HCEC 1CT (cell line): Measurements from ENCODE around the gene NRXN3.

Source experiments
- DNase-seq: peaks from one replicate; pipeline ENCODE4 v3.0.0-alpha.2; 2017

The NRXN3 gene

DNA sequence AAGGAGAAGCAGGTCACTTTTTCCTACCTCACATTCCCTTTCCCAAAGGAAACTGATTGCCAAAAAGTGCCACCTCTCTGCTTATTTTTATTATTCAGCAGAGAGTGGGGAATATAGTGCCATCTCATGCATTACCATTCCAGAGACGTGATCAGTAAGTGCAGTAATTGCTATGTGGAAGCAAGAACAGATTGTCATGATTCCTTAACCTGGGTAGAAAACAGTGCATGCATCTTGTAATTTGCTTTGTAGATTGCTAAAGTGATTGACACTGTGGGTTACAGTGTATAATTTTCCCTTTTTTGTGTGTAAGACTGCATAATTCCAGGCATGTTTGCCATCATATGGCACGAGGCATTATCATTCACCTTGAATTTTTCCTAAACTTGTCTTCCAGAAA, 1708.6 kb downstream of the NRXN3 start:
- no peak for DNase-seq

DNA sequence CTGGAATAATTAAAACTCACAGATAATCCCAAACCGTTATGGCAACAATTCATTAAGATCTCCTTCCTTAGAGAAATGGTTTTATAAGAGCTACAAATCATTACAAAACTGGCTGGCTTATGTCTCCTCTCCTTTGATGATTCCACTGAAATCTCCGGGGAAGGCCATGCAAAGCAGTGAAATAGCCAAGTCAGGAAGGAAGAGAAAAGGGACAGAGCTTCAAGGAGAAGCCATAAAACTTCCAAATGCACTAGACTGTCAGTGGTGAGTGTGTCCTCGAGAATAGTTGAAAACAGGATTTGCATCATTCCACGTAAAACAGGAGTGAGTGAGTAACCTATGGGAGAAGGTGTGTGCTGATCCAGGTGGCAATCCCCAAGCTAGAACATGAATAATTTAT, 1711.1 kb downstream of the NRXN3 start:
- DNase-seq, result no peak

DNA sequence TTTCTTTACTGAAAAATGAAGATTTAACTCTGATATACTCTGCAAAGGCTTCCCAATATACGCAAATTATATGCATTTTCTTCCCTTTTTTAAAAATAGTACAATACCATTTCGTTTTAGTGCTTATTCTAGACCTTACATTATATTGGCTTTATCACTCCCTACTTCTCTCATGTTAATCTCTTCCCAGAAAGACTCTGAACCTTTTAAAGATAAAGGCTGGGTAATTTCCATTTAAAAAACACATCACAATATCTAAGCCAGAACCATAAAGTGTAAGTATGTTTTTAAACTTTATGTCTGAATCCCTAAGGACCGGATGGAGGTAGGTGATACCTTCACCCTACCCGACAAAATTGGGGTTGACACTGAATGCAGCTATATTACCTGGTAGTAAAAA, 1720.4 kb downstream of the NRXN3 start:
- no peak for DNase-seq

DNA sequence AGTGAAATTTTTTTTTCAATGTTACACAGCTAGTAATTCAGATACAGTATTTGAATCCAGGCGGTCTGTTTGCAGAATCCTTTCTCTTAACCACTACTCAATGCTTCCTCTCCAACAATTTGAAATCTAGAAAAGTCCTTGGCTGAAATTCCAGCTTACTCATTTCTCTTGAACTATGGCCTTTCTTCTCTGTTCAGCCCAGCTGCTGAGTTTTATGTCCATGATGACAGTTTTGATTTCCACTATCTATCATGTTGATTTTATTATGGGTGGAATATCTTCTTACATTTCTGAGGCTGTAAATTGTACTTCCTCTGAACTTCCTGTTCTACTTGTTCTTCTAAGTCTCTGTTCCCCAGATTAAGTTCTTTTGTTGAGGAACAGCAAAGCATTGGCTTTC, 1725.8 kb downstream of the NRXN3 start:
- peak; percentile 43 for DNase-seq

DNA sequence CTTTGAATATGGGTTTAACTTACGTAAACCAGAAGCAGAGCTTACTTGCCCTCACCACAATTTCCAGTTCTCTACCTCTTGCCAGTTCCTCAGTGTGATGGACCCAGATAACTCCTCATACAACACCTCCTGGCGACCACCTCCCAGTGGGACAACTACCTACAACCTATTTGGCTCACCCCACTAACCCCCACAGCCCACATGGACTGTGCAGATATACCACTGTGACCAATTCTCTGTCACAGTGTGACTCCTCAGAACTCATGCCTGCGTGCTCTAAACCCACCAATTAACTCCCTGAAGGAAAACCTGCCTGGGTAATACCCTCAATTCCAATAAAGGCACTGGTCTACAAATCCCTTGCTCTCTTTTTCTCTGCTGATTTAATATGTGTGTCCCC, 1729.4 kb downstream of the NRXN3 start:
- no peak for DNase-seq

DNA sequence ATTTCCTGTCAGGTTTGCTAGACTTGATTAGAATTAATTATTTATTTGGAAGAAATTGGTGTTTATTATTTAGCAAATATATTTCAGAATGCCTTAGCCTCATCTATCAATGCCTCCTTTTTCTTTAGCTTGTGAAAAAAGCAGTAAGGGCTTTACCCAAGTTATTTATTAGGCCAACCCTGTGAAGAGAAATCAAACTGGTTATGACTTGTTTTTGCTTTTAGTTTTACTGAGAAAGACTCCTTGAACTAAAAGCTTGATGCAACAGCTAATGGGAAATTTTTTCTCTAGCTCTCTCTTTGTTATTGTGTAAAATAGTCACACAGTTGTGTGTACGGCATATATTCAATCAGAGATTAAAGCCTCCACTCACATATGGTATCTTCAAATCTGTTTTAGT, 1734.3 kb downstream of the NRXN3 start:
- DNase-seq, result no peak

DNA sequence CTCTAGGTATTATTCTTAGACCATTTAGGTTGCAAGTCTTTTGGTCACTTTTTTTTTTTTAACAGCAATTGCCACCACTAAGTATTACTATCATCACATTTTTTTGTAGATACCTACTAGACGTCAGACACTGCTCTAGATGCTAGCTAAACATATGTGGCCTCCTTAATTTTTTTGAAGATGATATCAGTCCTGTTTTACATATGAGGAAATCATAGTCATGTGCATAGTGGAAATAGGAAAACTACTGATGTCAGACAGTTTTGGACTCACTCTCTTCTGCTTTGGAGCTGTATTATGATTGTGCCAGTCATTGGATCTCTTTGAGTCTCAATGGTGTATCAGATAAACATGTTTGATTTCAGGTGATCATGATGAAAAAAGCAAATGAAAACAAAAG, 1736.8 kb downstream of the NRXN3 start:
- DNase-seq, result no peak

DNA sequence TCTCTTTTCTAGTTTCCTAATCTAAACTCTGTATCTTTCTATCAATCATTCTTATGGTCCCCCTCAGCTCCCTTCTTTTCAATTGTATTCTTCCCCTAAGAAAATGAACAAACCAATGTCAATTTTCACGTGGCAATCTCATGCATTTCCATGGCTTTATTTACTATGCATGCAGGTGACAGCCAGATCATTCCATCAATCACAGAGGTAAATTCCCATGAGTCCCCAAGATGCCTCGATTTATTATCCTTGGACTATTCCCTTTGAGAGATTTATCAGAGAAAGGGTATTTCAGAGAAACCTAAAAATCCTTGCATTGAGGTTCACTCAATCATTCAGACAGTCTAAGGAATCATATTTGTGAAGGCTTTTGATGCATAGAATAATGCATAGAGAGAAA, 1739.9 kb downstream of the NRXN3 start:
- no peak for DNase-seq

DNA sequence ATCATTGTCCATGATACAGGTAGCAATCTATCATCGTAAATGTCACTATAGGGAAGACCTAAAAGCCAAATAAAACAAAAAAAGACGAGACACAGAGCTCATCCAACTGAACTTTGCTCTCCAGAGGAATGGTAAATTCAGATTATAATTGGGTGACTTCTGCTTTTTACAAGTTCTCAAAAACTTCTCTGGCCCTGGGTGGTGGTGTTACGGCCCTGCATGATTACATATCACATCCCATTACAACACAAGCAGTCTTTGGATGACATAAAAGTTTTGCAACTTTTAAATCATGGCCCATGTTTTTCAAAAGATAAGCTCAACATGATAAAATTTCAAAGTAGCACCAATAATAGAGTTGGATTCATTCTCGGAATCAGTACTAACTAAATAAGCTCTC, 1741.6 kb downstream of the NRXN3 start:
- DNase-seq, result no peak

DNA sequence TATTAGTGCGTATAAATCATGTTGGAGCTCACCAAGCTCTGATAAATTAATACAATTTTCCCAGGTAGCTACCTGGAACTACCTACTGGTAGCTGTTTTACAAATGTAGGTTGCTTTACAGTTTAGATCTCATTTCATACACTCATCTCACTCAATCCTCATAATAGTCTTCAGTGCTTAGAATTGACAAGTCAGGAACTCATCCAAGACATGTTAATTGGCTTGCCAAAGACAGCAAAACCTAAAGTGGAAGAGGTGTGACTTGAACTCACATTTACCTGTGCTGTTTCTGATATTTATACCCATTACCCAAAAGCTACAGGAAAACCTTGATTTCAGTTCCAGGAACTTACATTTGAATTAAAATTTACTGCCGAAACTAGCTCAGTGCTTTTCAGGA, 1744.4 kb downstream of the NRXN3 start:
- DNase-seq, result no peak

DNA sequence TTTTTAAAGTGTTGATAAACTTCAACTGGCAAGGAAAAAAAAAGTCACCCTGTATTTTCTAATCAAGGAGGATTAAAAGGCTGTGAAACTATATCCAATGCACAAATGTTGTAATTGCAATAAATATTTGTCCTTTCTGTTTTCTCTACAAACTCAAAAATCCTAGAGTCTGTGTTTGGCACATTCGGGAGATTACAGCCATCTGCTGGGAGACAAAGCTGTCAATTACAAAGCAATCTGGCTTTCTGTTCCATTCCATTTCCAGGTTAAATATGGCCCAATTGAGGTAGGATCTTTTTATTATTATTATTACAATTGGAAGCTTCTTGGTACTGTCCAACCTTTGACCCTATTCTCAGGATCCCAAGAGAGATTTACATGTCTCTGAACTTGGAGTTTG, 1745.2 kb downstream of the NRXN3 start:
- no peak for DNase-seq

DNA sequence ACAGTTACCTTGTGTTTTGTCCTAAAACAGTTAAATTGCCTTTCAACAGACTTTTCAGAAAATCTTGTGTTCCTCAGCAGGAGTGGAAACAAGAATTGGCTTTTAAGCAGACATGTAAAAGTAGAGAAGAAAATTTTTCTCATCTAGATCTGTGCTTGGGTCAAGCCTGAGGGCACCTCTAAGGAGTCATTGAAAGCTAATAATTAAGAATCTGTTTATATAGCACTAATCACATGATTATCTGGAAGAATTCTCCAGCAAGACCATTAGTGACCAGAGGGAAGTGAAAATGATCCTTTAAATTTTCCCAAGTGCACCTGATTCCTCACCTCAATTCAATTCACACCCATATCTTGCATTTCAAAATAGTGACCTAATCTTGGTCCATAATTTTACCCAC, 1746.1 kb downstream of the NRXN3 start:
- DNase-seq, result no peak

DNA sequence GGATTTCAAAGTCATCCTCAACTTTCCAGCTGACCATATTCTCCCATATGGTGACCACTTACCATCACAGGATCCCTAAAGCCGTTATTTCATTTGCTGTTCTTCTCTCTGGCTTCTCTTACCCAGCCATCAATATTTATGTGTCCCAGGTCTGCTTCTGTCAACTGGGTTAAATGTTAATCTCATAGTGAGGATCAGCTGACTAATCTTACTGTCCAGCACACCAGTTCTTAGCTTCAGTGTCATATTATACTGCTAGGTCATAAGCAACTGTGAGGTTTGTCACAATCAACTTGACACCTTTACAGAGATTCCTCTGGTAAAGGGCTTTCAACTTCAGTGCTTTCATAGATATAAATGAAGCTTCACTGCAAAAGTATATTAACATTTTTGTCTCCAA, 1746.7 kb downstream of the NRXN3 start:
- DNase-seq, result no peak
